Ishikawa (cell line): ENCODE results near the gene ADK.

Experiments used
- CEBPB ChIP-seq: IDR thresholded peaks from 2 replicates; pipeline ENCODE4 v1.6.1; 2012
- CREB1 ChIP-seq: IDR thresholded peaks from 2 replicates; pipeline ENCODE4 v1.6.1; 2012; ENCODE audit warnings: low read depth
- EGR1 ChIP-seq: IDR thresholded peaks from 2 replicates; pipeline ENCODE4 v1.6.1; 2012
- EP300 ChIP-seq: IDR thresholded peaks from 2 replicates; pipeline ENCODE4 v1.6.1; 2012; ENCODE audit warnings: borderline replicate concordance
- FOXM1 ChIP-seq: IDR thresholded peaks from 2 replicates; pipeline ENCODE4 v1.6.1; 2012; ENCODE audit warnings: low read depth, borderline replicate concordance
- MAX ChIP-seq: IDR thresholded peaks from 2 replicates; pipeline ENCODE4 v1.6.1; 2012
- NFIC ChIP-seq: IDR thresholded peaks from 2 replicates; pipeline ENCODE4 v1.6.1; 2012
- RAD21 ChIP-seq: IDR thresholded peaks from 2 replicates; pipeline ENCODE4 v1.6.1; 2012; ENCODE audit warnings: low read depth
- REST ChIP-seq: IDR thresholded peaks from 2 replicates; pipeline ENCODE4 v1.6.1; 2012; ENCODE audit warnings: low read depth, mild to moderate bottlenecking
- TAF1 ChIP-seq: IDR thresholded peaks from 2 replicates; pipeline ENCODE4 v1.6.1; 2012; ENCODE audit warnings: low read depth, mild to moderate bottlenecking
- TCF12 ChIP-seq: IDR thresholded peaks from 2 replicates; pipeline ENCODE4 v1.6.1; 2012; ENCODE audit warnings: low read depth
- TEAD4 ChIP-seq: IDR thresholded peaks from 2 replicates; pipeline ENCODE4 v1.6.1; 2012
- USF1 ChIP-seq: IDR thresholded peaks from 2 replicates; pipeline ENCODE4 v1.6.1; 2012
- YY1 ChIP-seq: IDR thresholded peaks from 2 replicates; pipeline ENCODE4 v1.6.1; 2012; ENCODE audit warnings: low read depth
- ZBTB7A ChIP-seq: IDR thresholded peaks from 2 replicates; pipeline ENCODE4 v1.6.1; 2012; ENCODE audit warnings: low read depth

Gene ADK

GRCh38 chr10:74150990-74151878 lies at the start of gene ADK:
Gene ADK, plus strand, starts transcription at chr10:74151221. Its CDS starts 58 bp downstream, at chr10:74151279.
- TF ChIP-seq TEAD4: no peak
- TF ChIP-seq RAD21: peak; percentile 28; the same call in 1 of the 2 replicates
- peak; percentile 100 for TF ChIP-seq ZBTB7A
- 0 out of 2 replicates have a peak, but pooled peaks have one; percentile 37 for TF ChIP-seq CREB1
- TF ChIP-seq FOXM1: no peak; the same call in 1 of the 2 replicates
- peak; percentile 50; the same call in 1 of the 2 replicates for TF ChIP-seq TCF12
- TF ChIP-seq MAX: peak; percentile 96
- no peak for TF ChIP-seq REST
- TF ChIP-seq YY1: peak; percentile 76
- no peak for TF ChIP-seq CEBPB
- TF ChIP-seq USF1: peak; percentile 79
- TF ChIP-seq EGR1: peak; percentile 17; the same call in 1 of the 2 replicates
- 0 out of 2 replicates have a peak, but pooled peaks have one; percentile 27 for TF ChIP-seq EP300
- TF ChIP-seq TAF1: peak; percentile 70
- peak; percentile 42; the same call in 1 of the 2 replicates for TF ChIP-seq NFIC

- TF ChIP-seq YY1: no peak
- peak; percentile 19; the same call in 1 of the 2 replicates for TF ChIP-seq USF1
- TF ChIP-seq REST: no peak
- TF ChIP-seq RAD21: peak; percentile 45; the same call in 1 of the 2 replicates
Observed at GRCh38 chr10:74103560-74104258, 47.3 kb upstream of the ADK start.

- TF ChIP-seq TCF12 (no peak), TAF1 (0 out of 2 replicates have a peak, but pooled peaks have one; percentile 22)
Observed at GRCh38 chr10:74104480-74104879, 46.5 kb upstream of the ADK start.

GRCh38 chr10:74104996-74105395 lies 46.0 kb upstream of the ADK start:
- no peak for TF ChIP-seq EGR1
- TF ChIP-seq REST: no peak
- 0 out of 2 replicates have a peak, but pooled peaks have one; percentile 0 for TF ChIP-seq TAF1
- TF ChIP-seq TCF12: no peak

DNA sequence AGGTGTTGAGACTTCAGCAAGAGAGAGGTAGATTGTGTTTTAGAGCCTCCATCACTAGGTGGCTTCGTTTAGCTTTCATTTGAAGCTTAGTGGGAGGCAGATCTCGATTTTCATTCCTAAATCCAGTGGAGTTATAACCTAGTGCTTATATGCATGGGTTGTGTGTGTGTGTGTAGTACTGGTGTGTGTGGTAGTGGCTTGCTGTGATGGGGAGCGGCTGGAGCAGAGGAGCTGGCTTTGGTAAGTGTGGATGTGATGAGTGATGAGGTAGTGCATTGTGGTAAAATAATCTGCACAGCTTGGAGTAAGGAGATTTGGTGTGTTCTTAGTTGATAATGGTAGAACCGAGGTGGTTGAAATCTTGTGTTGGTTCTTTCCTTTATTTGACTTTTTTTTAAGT lies 43.6 kb upstream of the ADK start:
- TF ChIP-seq RAD21: no peak
- no peak for TF ChIP-seq EGR1
